ENCODE data around the gene SLC39A13. TPM values are rescaled to one million over a fixed set of nuclear protein-coding genes. Genes with fewer than 3 reads are reported as not detected.

SLC39A13 gene
- total RNA-seq, 1 donor: 13.4 TPM

GRCh38 chr11:47376525-47377371 lies 31.6 kb upstream of the SLC39A13 start:
- H3K27me3 ChIP-seq (ENCODE audit: insufficient read depth, low read length): no peaks in the 10 kb centered on the region
- peak overlapping the region; percentile 85 for H3K4me3 ChIP-seq (ENCODE audit: low read length)
- peaks cover 53% of the 10 kb centered on the region for H3K4me1 ChIP-seq (ENCODE audit: insufficient read depth, low read length)
- no peaks in the 10 kb centered on the region for H3K9me3 ChIP-seq (ENCODE audit: low read depth, low read length)

DNA sequence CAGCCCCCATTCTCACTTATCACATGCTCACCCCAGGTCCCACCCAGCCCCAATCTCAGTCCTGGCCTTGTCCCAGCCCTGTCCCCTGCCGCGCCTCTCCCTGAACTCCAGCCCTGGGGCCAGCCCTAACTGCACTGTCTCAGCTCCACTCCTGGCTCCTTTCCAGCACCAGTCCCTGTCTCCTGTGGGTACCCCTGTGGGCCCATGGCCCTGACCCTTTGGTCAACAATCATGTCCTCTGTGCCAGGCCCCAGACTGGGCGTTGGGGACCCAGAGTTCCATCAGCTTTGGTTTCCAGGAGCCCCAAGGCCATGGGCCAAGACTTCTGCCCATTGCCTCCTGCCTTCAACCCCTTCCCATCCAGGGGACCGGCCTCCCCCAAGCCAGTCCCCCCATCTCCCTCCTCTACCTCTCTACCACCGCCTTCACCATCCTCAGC lies 30.8 kb upstream of the SLC39A13 start:
- peak overlapping the region; percentile 85 for H3K4me3 ChIP-seq (ENCODE audit: low read length)
- H3K27me3 ChIP-seq (ENCODE audit: insufficient read depth, low read length): no peaks in the 10 kb centered on the region
- peaks cover 50% of the 10 kb centered on the region for H3K4me1 ChIP-seq (ENCODE audit: insufficient read depth, low read length)
- no peaks in the 10 kb centered on the region for H3K9me3 ChIP-seq (ENCODE audit: low read depth, low read length)

DNA sequence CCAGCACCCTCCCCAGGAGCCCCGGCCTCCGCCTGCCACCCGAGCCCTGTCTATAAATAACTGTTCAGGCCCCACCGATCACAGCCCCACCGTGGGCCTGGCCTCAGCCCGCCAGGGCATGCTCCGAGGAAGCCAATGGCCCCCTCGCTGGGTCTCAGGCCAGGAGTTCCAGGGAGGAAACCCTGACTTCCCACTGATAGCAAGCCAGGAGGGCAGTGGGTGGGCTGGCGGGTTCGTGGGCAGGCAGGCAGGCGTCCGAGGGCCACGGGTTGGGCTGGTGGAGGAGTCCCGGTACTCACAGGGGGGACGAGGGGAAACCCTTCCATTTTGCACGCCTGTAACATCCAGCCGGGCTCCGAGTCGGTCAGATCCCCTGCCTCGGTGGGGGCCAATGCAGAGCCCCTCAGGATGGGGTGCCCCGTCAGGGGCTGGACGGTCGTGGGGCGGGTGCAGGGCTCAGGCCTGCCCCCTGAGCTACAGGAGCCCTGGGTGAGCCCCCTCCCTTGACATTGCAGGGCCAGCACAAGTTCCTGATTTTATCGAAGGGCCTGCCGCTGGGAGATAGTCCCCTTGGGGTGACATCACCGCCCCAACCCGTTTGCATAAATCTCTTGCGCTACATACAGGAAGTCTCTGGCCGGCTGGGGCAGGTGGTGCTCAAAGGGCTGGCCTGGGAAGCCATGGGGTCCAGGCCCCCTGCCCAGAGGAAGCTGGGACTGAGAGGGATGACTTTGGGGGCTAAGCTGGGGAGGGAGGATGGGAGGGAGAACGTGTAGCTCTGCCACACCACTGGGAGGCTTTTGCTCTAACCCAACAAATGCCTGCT lies 30.2 kb upstream of the SLC39A13 start, which contains the start of gene SPI1:
TSS of gene SPI1 (minus strand) at position 538 of the 826 bp plus-strand sequence. CDS start at position 344, 194 bp downstream.
- Histone ChIP-seq H3K4me1 (ENCODE audit: insufficient read depth, low read length) (peaks cover 52% of the 10 kb centered on the region), H3K27me3 (ENCODE audit: insufficient read depth, low read length) (no peaks in the 10 kb centered on the region), H3K9me3 (ENCODE audit: low read depth, low read length) (no peaks in the 10 kb centered on the region), H3K4me3 (ENCODE audit: low read length) (peak within 1 kb of the TSS; percentile 85)

GRCh38 chr11:47378836-47379170 lies 29.6 kb upstream of the SLC39A13 start:
- Histone ChIP-seq H3K4me1 (ENCODE audit: insufficient read depth, low read length) (peaks cover 52% of the 10 kb centered on the region), H3K4me3 (ENCODE audit: low read length) (peak overlapping the region; percentile 85), H3K27me3 (ENCODE audit: insufficient read depth, low read length) (no peaks in the 10 kb centered on the region), H3K9me3 (ENCODE audit: low read depth, low read length) (no peaks in the 10 kb centered on the region)

GRCh38 chr11:47379317-47379716 lies 29.1 kb upstream of the SLC39A13 start:
- no peaks in the 10 kb centered on the region for H3K27me3 ChIP-seq (ENCODE audit: insufficient read depth, low read length)
- no peaks in the 10 kb centered on the region for H3K9me3 ChIP-seq (ENCODE audit: low read depth, low read length)
- no peak overlapping the region for H3K4me3 ChIP-seq (ENCODE audit: low read length)
- H3K4me1 ChIP-seq (ENCODE audit: insufficient read depth, low read length): peaks cover 48% of the 10 kb centered on the region

GRCh38 chr11:47380078-47380477 lies 28.3 kb upstream of the SLC39A13 start:
- H3K9me3 ChIP-seq (ENCODE audit: low read depth, low read length): no peaks in the 10 kb centered on the region
- H3K27me3 ChIP-seq (ENCODE audit: insufficient read depth, low read length): no peaks in the 10 kb centered on the region
- peaks cover 40% of the 10 kb centered on the region for H3K4me1 ChIP-seq (ENCODE audit: insufficient read depth, low read length)
- H3K4me3 ChIP-seq (ENCODE audit: low read length): no peak overlapping the region

DNA sequence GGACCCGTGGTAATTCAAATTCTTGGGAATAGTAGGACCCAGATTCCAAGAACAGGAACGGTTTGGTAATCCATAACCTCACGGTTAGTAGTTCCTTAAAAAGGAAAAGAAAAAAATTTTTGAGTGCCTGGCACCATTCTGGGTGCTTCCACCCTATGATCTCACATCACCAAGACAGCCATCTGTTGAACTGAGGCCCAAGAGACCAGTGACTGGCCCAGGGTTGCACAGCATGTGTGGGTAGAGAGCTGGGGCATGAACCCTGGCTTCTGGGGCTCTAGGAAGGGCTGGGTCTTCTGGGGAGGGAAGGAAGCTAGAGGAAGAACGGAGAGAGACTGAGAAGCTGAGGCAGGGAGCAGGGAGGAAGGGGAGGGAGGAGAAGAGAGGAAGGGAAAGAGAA lies 25.3 kb upstream of the SLC39A13 start:
- H3K4me1 ChIP-seq (ENCODE audit: insufficient read depth, low read length): peaks cover 49% of the 10 kb centered on the region
- H3K9me3 ChIP-seq (ENCODE audit: low read depth, low read length): no peaks in the 10 kb centered on the region
- no peaks in the 10 kb centered on the region for H3K27me3 ChIP-seq (ENCODE audit: insufficient read depth, low read length)
- no peak overlapping the region for H3K4me3 ChIP-seq (ENCODE audit: low read length)

DNA sequence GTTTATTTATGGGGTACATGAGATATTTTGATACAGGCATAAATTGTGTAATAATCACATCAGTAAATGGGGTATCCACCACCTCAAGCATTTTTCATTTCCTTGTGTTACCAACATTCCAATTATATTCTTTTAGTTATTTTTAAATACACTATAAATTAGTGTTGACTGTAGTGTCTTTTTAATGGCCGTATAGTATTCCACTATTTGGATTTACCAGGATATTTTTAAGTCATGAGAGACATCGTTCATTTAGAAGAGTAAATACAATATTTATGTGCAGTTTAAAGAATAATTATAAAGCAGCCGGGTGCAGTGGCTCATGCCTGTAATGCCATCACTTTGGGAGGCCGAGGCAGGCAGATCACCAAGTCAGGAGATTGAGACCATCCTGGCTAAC lies 23.9 kb upstream of the SLC39A13 start:
- Histone ChIP-seq H3K27me3 (ENCODE audit: insufficient read depth, low read length) (no peaks in the 10 kb centered on the region), H3K4me1 (ENCODE audit: insufficient read depth, low read length) (peaks cover 53% of the 10 kb centered on the region), H3K9me3 (ENCODE audit: low read depth, low read length) (no peaks in the 10 kb centered on the region), H3K4me3 (ENCODE audit: low read length) (no peak overlapping the region)

DNA sequence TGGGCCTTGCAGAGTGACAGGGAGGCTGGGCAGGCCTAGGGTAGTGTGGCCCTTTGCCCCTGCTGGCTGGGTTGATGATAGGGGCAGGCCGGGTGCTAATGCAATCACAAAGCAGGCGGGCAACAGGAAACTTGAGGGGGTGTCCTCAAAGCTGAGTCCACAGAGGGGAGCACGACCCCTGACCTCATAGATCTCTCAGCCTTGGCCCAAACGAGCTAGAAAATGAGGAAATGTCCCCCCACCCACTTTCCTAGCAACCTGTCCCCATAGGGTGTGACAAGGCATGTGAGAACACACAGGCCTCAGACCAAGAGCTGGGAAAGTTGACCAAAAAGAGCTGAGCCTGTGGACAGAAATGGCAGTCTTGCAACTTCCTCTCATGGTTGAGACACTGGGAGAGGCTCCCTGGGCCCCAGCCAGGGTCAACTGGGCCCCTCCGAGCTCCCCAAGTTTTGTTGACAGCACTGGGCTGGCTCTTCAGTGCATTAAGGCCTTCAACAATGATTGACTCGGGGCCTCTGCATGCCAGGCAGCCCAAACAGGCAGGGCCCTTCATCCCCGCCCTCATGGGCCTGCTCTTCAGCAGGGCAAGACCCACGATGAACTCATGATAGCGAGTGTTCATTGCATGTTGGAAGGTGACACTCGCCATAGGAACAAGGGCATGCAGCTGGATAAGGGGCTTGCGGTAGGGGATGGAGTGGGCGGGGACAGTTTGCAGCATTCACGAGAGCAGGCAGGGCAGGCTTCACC lies 20.3 kb upstream of the SLC39A13 start:
- Histone ChIP-seq H3K27me3 (ENCODE audit: insufficient read depth, low read length) (no peaks in the 10 kb centered on the region), H3K4me1 (ENCODE audit: insufficient read depth, low read length) (peaks cover 77% of the 10 kb centered on the region), H3K4me3 (ENCODE audit: low read length) (no peak overlapping the region), H3K9me3 (ENCODE audit: low read depth, low read length) (no peaks in the 10 kb centered on the region)

DNA sequence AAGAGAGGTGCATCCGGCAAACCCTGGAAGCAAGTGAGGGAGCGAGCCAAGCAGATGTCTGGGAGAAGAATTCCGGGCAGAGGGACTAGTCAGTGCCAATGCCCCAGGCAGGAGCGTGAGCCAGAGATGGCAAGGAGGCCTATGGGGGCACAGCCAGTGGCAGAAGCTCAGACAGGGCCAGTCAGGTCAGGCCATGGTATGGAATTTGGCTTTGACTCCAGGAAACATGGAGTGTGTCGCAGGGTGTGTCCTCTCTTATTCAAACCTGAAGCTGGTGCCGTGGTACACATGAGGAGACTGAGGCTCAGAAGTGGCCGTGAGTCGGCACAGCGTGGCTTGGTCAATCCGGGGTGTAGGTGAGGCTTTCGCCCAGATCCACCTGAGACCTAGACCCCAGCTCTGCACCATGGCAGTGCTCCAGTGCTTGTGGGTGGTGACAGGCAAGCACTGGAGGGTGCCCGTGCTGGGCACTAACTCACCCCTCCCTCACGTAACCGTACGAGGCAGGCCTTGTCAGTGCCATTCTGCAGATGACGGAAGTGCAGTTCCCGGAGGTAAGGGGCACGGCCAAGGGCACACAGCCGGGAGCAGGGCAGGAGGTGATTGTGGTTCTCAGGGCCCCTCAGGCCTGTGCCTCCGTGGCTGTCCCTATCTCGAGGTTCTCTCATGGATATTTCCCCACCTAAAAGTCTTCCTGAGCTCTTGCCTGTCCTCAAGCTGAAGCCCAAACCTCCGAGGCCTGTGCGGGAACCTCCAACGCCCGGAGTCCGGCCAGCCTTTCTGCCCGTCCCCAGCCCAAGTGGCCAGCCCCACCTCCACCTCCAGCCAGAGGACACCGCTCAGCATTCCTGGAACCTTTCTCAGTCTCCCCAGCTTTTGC lies 19.5 kb upstream of the SLC39A13 start:
- Histone ChIP-seq H3K4me3 (ENCODE audit: low read length) (peak overlapping the region; percentile 13), H3K9me3 (ENCODE audit: low read depth, low read length) (no peaks in the 10 kb centered on the region), H3K4me1 (ENCODE audit: insufficient read depth, low read length) (peaks cover 78% of the 10 kb centered on the region), H3K27me3 (ENCODE audit: insufficient read depth, low read length) (no peaks in the 10 kb centered on the region)

GRCh38 chr11:47389577-47390421 lies 18.6 kb upstream of the SLC39A13 start:
- Histone ChIP-seq H3K4me3 (ENCODE audit: low read length) (peak overlapping the region; percentile 13), H3K27me3 (ENCODE audit: insufficient read depth, low read length) (no peaks in the 10 kb centered on the region), H3K4me1 (ENCODE audit: insufficient read depth, low read length) (peaks cover 86% of the 10 kb centered on the region), H3K9me3 (ENCODE audit: low read depth, low read length) (no peaks in the 10 kb centered on the region)

GRCh38 chr11:47390422-47390760 lies 18.0 kb upstream of the SLC39A13 start:
- H3K4me1 ChIP-seq (ENCODE audit: insufficient read depth, low read length): peaks cover 92% of the 10 kb centered on the region

DNA sequence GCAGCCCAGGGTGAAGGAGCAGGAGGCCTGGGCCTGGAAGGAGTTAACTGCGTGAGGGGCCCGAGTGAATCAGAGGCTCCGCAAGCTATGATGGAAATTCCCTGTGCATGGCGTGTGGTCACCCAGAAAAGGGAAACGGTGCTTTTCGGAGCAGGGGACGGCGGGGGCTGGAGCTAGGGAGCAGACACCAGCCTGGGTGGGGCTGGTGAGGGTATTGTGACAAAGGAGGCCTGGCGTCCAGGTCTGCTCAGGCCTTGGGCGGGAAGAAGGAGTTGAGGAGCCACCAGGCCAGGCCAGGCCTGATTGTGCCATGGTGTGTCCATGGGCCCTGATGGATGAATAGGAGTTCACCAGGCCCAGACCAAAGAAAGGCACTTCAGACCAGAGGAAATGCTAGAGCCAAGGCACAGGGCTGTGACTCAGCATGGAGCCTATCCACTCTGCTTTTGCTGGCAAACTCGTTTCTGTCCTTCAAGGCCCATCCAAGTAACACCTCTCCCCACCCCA lies 17.3 kb upstream of the SLC39A13 start:
- Histone ChIP-seq H3K4me1 (ENCODE audit: insufficient read depth, low read length) (peaks cover 96% of the 10 kb centered on the region), H3K9me3 (ENCODE audit: low read depth, low read length) (no peaks in the 10 kb centered on the region), H3K27me3 (ENCODE audit: insufficient read depth, low read length) (no peaks in the 10 kb centered on the region), H3K4me3 (ENCODE audit: low read length) (no peak overlapping the region)

More at GRCh38 chr11:47390422-47390760, 18.0 kb upstream of the SLC39A13 start:
- Histone ChIP-seq H3K9me3 (ENCODE audit: low read depth, low read length) (no peaks in the 10 kb centered on the region), H3K4me3 (ENCODE audit: low read length) (no peak overlapping the region), H3K27me3 (ENCODE audit: insufficient read depth, low read length) (no peaks in the 10 kb centered on the region)

All from mononuclear cell (primary cell).